MCF 10A (cell line): ENCODE measurements around the gene CCDC134. TPM values are rescaled to one million over a fixed set of nuclear protein-coding genes. Genes with fewer than 3 reads are reported as not detected.
A peak's percentile ranks its signal among the peaks of the same experiment; 100 is the strongest.

Experiments
- Bru-seq: library from RNA; stranded (reverse); fragments of 400-500 nt; gene quantifications from one replicate; lab custom pipeline; 2021; lab: Mats Ljungman, UMichigan
- BruChase-seq, 2 experiments: library from RNA; stranded (reverse); fragments of 400-500 nt; gene quantifications; one replicate each; lab custom pipeline; 2021; lab: Mats Ljungman, UMichigan
- BruUV-seq: library from RNA; stranded (reverse); fragments of 400-500 nt; replicated peaks from 2 replicates; lab custom pipeline; 2021; lab: Mats Ljungman, UMichigan
- CTCF ChIA-PET: fragments of 300-600 bp; sonication (Branson Sonifier 250); formaldehyde crosslinking; extraction: SDS; loops from one replicate; lab custom pipeline; 2021; ENCODE audit warnings: antibody characterized with exemption, inconsistent platforms; lab: Yijun Ruan, JAX
- POLR2A ChIA-PET: fragments of 300-600, 350-650 bp; sonication (Branson Sonifier 250); formaldehyde crosslinking; extraction: SDS; loops from one replicate; lab custom pipeline; 2020; ENCODE audit warnings: antibody characterized with exemption, inconsistent platforms; lab: Yijun Ruan, JAX
- DNase-seq: peaks from one replicate; pipeline ENCODE4 v3.0.0-alpha.2; 2018; ENCODE audit not compliant: unreplicated experiment
- H3K27ac Mint-ChIP-seq: one replicate; pipeline ENCODE4 v1.8.0; 2022; ENCODE audit warnings: mild to moderate bottlenecking, low read depth, mixed read lengths; ENCODE audit not compliant: unreplicated experiment
- H3K27me3 Mint-ChIP-seq: one replicate; pipeline ENCODE4 v1.8.0; 2022; ENCODE audit warnings: mixed read lengths; ENCODE audit not compliant: insufficient read depth, unreplicated experiment
- H3K36me3 Mint-ChIP-seq: one replicate; pipeline ENCODE4 v1.8.0; 2022; ENCODE audit warnings: mild to moderate bottlenecking, moderate library complexity, mixed read lengths; ENCODE audit not compliant: insufficient read depth, unreplicated experiment
- H3K4me1 Mint-ChIP-seq: one replicate; pipeline ENCODE4 v1.8.0; 2022; ENCODE audit warnings: mixed read lengths; ENCODE audit not compliant: insufficient read depth, unreplicated experiment
- H3K4me3 Mint-ChIP-seq: one replicate; pipeline ENCODE4 v1.8.0; 2022; ENCODE audit warnings: mild to moderate bottlenecking, moderate library complexity, mixed read lengths; ENCODE audit not compliant: unreplicated experiment
- H3K9me3 Mint-ChIP-seq: one replicate; pipeline ENCODE4 v1.8.0; 2022; ENCODE audit warnings: mixed read lengths; ENCODE audit not compliant: unreplicated experiment
- intact Hi-C: fragments of 100-400 bp; cut with micrococcal nuclease; formaldehyde crosslinking; loops from 2 replicates; pipeline ENCODE4 v1.14.1; 2022
- long read RNA-seq: library from polyadenylated mRNA; stranded (forward); transcript quantifications from one replicate; pipeline ENCODE4 v2.0.0, GENCODE V29; 2022
- total RNA-seq: library from RNA; stranded (reverse); gene quantifications from 2 replicates; pipeline ENCODE4 v1.2.3, GENCODE V29; 2022
- TF ChIP-seq, protein P1 (sequence below): fragments of 200-600 bp; IDR thresholded peaks from one replicate; pipeline ENCODE4 v1.8.0; 2022; ENCODE audit warnings: antibody characterized with exemption, mild to moderate bottlenecking; ENCODE audit not compliant: unreplicated experiment

CCDC134 gene
- 4.0 and 4.3 TPM in 2 replicates for total RNA-seq
- percentile 38 among the genes with signal in this experiment for Bru-seq, nascent RNA
- percentile 42 among the genes with signal in this experiment for BruChase-seq, experiment 1, labeled RNA remaining after a 6-hour chase
- percentile 40 among the genes with signal in this experiment for BruChase-seq, experiment 2, labeled RNA remaining after a 2-hour chase
- long read RNA-seq, partial matches to known transcripts, result 0 of 4 reads
- long read RNA-seq, other reads (novel, unspliced or antisense), result 0 of 4 reads

DNA sequence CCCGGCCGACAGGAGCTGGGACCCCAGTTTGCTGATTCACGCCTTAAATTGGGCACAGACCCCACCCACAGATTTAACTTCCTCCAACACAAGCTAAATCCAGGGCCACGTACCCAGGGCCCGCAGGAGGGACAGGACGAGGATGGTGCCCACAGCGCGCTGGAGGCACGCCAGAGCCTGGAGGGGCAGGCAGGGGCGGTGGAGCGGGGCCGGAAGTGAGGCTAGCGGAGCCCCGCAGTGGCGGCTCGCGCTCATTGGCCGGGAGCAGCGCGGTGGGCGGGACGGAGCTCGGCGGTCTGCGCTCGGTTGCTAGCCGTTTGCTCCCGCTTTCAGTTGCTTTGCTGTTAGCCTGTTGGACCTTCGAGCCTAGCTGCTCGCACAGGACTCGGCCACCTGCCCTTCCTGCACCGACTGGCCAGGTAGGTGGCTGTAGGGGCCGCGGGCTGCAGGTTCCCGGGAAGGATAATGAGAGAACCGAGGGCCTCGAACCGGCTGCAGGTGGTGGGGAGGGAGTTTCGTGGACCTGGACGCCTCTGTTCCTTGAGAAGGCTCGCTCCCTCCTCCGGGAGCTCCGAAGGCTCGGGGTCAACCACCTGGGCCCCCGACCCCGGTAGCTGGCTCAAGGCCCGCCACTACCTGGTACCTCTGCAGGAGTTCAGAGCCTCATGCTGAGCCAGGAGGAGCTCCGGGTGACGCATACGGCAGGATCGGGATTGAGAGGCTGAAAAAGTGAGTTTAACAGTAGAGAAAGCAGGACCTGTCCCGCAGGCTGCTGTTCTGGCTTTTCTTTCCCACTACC, at the start of gene CCDC134:
TSS of gene CCDC134 (plus strand) at position 332 of the 799 bp plus-strand sequence. CDS start 8,212 bp downstream, outside the sequence.
- ChIA-PET CTCF (interaction anchor here (0.6 to 2.7 kb wide), 6 partner anchors 10 to 103 kb away, joined by 3 to 20 read pairs (median 4); partner anchors contain the start of gene SREBF2), POLR2A (interaction anchor here (0.6 to 4.3 kb wide), 33 partner anchors 8 to 1058 kb away, joined by 3 to 43 read pairs (median 3); partner anchors contain the start of genes CENPM, NAGA, NDUFA6 and SMDT1)
- Mint-ChIP-seq H3K9me3 (no peaks in the 10 kb centered on the region), H3K4me3 (peak within 1 kb of the TSS; percentile 84), H3K27me3 (no peaks in the 10 kb centered on the region), H3K27ac (peak within 1 kb of the TSS; percentile 91), H3K4me1 (peaks cover 14% of the 10 kb centered on the region), H3K36me3 (no peaks in the 10 kb centered on the region)
- TF ChIP-seq, protein P1, sequence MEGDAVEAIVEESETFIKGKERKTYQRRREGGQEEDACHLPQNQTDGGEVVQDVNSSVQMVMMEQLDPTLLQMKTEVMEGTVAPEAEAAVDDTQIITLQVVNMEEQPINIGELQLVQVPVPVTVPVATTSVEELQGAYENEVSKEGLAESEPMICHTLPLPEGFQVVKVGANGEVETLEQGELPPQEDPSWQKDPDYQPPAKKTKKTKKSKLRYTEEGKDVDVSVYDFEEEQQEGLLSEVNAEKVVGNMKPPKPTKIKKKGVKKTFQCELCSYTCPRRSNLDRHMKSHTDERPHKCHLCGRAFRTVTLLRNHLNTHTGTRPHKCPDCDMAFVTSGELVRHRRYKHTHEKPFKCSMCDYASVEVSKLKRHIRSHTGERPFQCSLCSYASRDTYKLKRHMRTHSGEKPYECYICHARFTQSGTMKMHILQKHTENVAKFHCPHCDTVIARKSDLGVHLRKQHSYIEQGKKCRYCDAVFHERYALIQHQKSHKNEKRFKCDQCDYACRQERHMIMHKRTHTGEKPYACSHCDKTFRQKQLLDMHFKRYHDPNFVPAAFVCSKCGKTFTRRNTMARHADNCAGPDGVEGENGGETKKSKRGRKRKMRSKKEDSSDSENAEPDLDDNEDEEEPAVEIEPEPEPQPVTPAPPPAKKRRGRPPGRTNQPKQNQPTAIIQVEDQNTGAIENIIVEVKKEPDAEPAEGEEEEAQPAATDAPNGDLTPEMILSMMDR, result no peak
- no TSS peak for BruUV-seq
- peak; percentile 83 for DNase-seq
- intact Hi-C loops, result loop anchor here (1.0 to 2.0 kb wide), 3 partner anchors 54 to 104 kb away; no protein-coding TSS in a partner anchor

DNA sequence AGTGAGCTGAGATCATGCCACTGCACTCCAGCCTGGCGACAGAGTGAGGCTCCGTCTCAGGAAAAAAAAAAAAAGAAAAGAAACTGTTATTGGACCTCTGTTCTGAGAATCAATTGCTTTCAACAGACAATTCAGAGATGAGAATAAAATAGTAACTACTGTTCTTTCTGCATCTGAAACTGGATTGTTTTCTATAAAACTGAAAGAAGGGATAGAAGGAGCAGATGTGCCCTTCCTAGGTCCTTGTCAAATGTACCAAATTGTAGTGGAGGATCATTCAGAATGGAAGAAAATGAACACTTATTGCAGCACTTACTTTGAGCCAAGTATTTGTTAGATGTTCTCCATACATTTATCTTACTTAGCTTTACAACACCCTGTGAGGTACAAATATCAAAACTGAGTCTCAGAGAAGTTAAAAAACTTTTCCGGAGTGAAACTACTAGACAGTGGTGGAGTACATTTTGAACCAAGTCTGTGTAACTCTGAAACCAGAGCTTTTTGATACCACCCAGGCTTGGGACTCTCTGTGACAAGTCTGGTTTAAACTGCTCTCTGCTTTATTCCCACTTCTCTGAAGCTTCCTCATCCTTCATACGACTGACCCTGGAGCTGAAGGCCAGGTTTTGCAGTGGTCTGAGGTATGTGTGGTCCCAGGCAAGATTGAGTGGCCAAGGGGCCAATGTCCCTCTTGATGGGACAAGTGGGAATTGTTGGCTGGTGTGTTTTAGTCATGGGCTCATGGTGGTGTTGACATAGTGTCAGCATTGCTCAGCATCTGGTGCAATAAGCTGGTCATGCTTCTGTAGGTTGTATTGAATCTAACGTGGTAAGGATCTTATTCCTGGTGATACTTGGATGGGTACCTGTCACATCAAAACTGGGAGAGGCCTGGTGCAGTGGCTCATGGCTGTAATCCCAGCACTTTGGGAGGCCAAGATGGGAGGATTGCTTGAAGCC, 48.2 kb upstream of the CCDC134 start:
- Mint-ChIP-seq H3K27ac (no peak overlapping the region), H3K9me3 (no peaks in the 10 kb centered on the region), H3K4me1 (no peaks in the 10 kb centered on the region), H3K4me3 (no peak overlapping the region), H3K27me3 (peaks cover 19% of the 10 kb centered on the region), H3K36me3 (no peaks in the 10 kb centered on the region)
- intact Hi-C loops, result no loop called here
- CTCF ChIA-PET, result interaction anchor here (0.7 to 0.9 kb wide), 3 partner anchors 12 to 188 kb away, joined by 3 read pairs; no protein-coding TSS in a partner anchor
- TF ChIP-seq, protein P1, result no peak
- DNase-seq, result no peak
- POLR2A ChIA-PET, result interaction anchor here (0.5 kb wide), 1 partner anchor 123 kb away, joined by 5 read pairs; no protein-coding TSS in a partner anchor
- no TSS peak for BruUV-seq

DNA sequence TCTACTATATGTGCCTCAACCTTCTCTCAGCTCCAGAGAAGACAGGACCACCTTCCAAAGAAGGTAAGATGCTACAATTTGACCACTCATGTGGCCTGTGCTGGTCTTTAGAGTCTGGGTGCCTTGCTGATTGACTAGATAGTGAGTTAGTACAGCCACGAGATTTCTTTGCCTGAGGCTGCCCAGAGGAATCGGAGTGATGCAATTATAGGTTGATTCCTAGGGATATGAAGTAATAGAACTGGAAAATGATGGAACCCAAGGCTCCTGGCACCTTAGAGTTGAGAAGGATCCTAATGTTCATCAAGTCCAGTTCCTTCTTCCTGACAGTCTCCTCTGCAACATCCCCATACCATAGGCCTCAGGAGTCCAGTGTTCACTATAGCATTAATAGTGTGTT, 46.5 kb upstream of the CCDC134 start:
- POLR2A ChIA-PET, result no interaction called here
- Mint-ChIP-seq H3K4me1 (no peaks in the 10 kb centered on the region), H3K27ac (no peak overlapping the region), H3K27me3 (peaks cover 19% of the 10 kb centered on the region), H3K4me3 (no peak overlapping the region), H3K9me3 (no peaks in the 10 kb centered on the region), H3K36me3 (no peaks in the 10 kb centered on the region)
- CTCF ChIA-PET, result interaction anchor here (1.6 kb wide), 1 partner anchor 57 kb away, joined by 5 read pairs; no protein-coding TSS in a partner anchor
- TF ChIP-seq, protein P1, result no peak
- DNase-seq, result peak; percentile 19
- intact Hi-C loops, result no loop called here
- BruUV-seq, result no TSS peak
